ENCODE measurements around the gene PDE8A.
"Not testable (repeated sequence)": the region's sequence is repeated elsewhere in the genome, so short reads cannot be mapped to it uniquely, and the experiment has no call there.

The PDE8A gene

DNA sequence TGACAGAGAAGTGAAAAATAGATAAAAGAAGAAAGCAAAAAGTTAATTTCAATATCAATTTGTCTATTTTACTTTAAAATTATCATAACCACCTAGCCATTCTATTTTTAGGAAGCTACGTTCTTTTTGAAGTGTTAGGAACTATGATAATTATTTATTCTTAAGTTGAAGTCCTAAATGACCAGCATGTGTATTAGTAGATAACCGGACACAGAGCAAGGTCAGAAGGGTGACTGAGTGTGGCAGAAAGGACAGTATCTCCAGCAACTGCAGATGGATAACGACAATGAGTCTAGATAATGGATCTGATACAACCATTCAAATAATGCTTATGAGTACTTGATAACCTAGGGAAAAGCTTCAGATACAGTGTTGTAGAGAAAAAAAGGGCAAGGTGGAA lies 198.0 kb downstream of the PDE8A start:
- CTCF ChIA-PET: interaction anchor here (0.8 to 1.6 kb wide), 2 partner anchors 11 to 592 kb away, joined by 3 to 6 read pairs; no protein-coding TSS in a partner anchor
- TF ChIP-seq KLF10 (tag by site-specific recombination; IDR thresholded peaks at IDR 0.05) (no peak), ZNF146 (tag by site-specific recombination; IDR thresholded peaks at IDR 0.05) (no peak), ZNF423 (tag by site-specific recombination; IDR thresholded peaks at IDR 0.05) (no peak), TCF7L2 (IDR thresholded peaks at IDR 0.05; ENCODE audit: borderline replicate concordance, low read depth, low read length) (no peak), KLF7 (tag by site-specific recombination; IDR thresholded peaks at IDR 0.05; ENCODE audit: borderline replicate concordance) (no peak), ZNF514 (tag by site-specific recombination; IDR thresholded peaks at IDR 0.05) (no peak), ZFP69B (tag by site-specific recombination; IDR thresholded peaks at IDR 0.05) (no peak)
- POLR2A ChIA-PET: no interaction called here

DNA sequence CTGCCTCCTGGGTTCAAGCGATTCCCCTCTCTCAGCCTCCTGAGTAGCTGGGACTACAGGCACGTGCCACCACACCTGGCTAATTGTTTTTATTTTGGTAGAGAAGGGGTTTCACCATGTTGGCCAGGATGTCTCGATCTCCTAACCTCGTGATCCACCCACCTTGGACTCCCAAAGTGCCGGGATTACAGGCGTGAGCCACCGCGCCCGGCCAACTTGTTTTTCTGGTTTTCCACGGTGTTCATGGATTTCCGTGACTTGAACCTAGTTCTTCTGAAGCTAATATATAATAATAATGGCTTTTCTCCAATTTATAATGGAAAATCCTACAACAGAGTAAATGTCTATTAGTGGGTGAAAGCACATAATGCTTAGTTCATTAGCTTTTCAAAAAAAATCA lies 203.7 kb downstream of the PDE8A start:
- H3K4me3 ChIP-seq (ENCODE audit: low read depth, low read length); H3K4me1 ChIP-seq (ENCODE audit: control insufficient read depth, insufficient read depth, low read length); H3K9me3 ChIP-seq (ENCODE audit: control insufficient read depth, insufficient read depth, low read depth, low read length); H3K27ac ChIP-seq (ENCODE audit: extremely low read depth, low read depth, low read length); POLR2A ChIA-PET; H3K36me3 ChIP-seq (ENCODE audit: control insufficient read depth in 2 of 2, insufficient read depth in 1 of 2, low read length in 2 of 2): not testable (repeated sequence)
- CTCF ChIA-PET: interaction anchor here (1.1 kb wide), 1 partner anchor 105 kb away, joined by 4 read pairs; no protein-coding TSS in a partner anchor

More for the DNA sequence above, 198.0 kb downstream of the PDE8A start:
- H3K36me3 ChIP-seq (ENCODE audit: control insufficient read depth in 2 of 2, insufficient read depth in 1 of 2, low read length in 2 of 2): no peaks in the 10 kb centered on the region
- H3K27ac ChIP-seq (ENCODE audit: extremely low read depth, low read depth, low read length): no peak overlapping the region
- 0 out of 2 replicates have a peak, but pooled peaks cover 2% of the 10 kb centered on the region for H3K4me1 ChIP-seq (ENCODE audit: control insufficient read depth, insufficient read depth, low read length)
- H3K9me3 ChIP-seq (ENCODE audit: control insufficient read depth, insufficient read depth, low read depth, low read length): no peaks in the 10 kb centered on the region
- H3K4me3 ChIP-seq (ENCODE audit: low read depth, low read length): no peak overlapping the region

DNA sequence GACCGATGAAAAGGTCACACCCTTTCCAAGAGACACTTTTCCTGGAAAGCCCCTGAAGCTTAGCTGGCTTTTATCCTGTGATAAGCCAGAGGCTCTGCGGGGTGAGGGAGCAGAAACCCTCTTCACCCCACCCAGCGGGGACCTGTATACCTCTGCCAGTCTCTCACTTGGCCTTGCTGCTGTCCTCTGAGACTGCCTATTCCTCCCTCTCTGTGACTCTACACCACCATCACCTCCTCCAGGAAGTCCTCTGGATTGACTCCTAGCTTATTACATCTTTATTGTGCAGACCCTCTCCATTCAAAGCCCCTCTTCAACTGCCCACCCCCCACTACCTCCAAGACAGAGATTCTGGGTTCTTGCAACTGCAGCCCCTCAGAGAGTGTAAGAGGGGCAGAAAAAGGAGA lies 206.5 kb downstream of the PDE8A start:
- POLR2A ChIA-PET; CTCF ChIA-PET; H3K4me3 ChIP-seq (ENCODE audit: low read depth, low read length); H3K27ac ChIP-seq (ENCODE audit: extremely low read depth, low read depth, low read length); H3K36me3 ChIP-seq (ENCODE audit: control insufficient read depth in 2 of 2, insufficient read depth in 1 of 2, low read length in 2 of 2); H3K9me3 ChIP-seq (ENCODE audit: control insufficient read depth, insufficient read depth, low read depth, low read length); H3K4me1 ChIP-seq (ENCODE audit: control insufficient read depth, insufficient read depth, low read length): not testable (repeated sequence)
